HepG2 (cell line): Measurements from ENCODE around the gene TP53TG5. TPM values are rescaled to one million over a fixed set of nuclear protein-coding genes. Genes with fewer than 3 reads are reported as not detected.

Source experiments
- ATF6 ChIP-seq: sonication (generic); formaldehyde crosslinking; conservative IDR thresholded peaks from 2 replicates; pipeline ENCODE4 v1.4.0; 2020; ENCODE audit warnings: missing genetic modification reagents
- CTCF ChIP-seq: sonication (generic); formaldehyde crosslinking; IDR thresholded peaks from 2 replicates; pipeline ENCODE4 v1.5.0; 2020; ENCODE audit warnings: mild to moderate bottlenecking, missing genetic modification reagents, moderate library complexity
- EED ChIP-seq: sonication (generic); formaldehyde crosslinking; IDR thresholded peaks from 2 replicates; pipeline ENCODE4 v1.5.0; 2020; ENCODE audit warnings: mild to moderate bottlenecking, missing genetic modification reagents
- FOXA1 ChIP-seq, 2 experiments: fragments of 450-650 bp in 1 of 2; sonication (generic) in 1 of 2; formaldehyde crosslinking in 1 of 2; IDR thresholded peaks; 2 replicates each; pipeline versions ENCODE4 v1.4.0 to v1.6.1; 2016 to 2020; ENCODE audit warnings: missing genetic modification reagents in 1 of 2
- FOXP1 ChIP-seq, 2 experiments: fragments of 450-650 bp in 1 of 2; IDR thresholded peaks; 2 replicates each; pipeline ENCODE4 v1.6.1; 2017 to 2018; ENCODE audit warnings: antibody characterized with exemption in 1 of 2
- ISL2 ChIP-seq: sonication (generic); formaldehyde crosslinking; IDR thresholded peaks from 2 replicates; pipeline ENCODE4 v1.5.0; 2020; ENCODE audit warnings: missing genetic modification reagents
- KLF11 ChIP-seq: IDR thresholded peaks from 2 replicates; pipeline ENCODE4 v1.6.1; 2016; ENCODE audit warnings: missing compliant biosample characterization
- LRRFIP1 ChIP-seq: sonication (generic); formaldehyde crosslinking; conservative IDR thresholded peaks from 2 replicates; pipeline ENCODE4 v1.4.0; 2020; ENCODE audit warnings: missing genetic modification reagents
- PPARG ChIP-seq: conservative IDR thresholded peaks from 2 replicates; pipeline ENCODE4 v1.6.1; 2016; ENCODE audit warnings: missing biosample characterization, missing genetic modification reagents
- RBM22 ChIP-seq: fragments of 200-400 bp; formaldehyde crosslinking; optimal IDR thresholded peaks from 2 replicates; pipeline ENCODE3; 2017; ENCODE audit warnings: mild to moderate bottlenecking, low read length, moderate library complexity
- REXO4 ChIP-seq: sonication (generic); formaldehyde crosslinking; IDR thresholded peaks from 2 replicates; pipeline ENCODE4 v1.8.0; 2022; ENCODE audit warnings: missing genetic modification reagents, mild to moderate bottlenecking, borderline replicate concordance
- RFXAP ChIP-seq: sonication (generic); formaldehyde crosslinking; IDR thresholded peaks from 2 replicates; pipeline ENCODE4 v1.4.0; 2020; ENCODE audit warnings: missing genetic modification reagents, borderline replicate concordance
- TAF15 ChIP-seq: fragments of 200-400 bp; formaldehyde crosslinking; IDR thresholded peaks from one replicate; pipeline ENCODE4 v1.6.1; 2018; ENCODE audit warnings: mild to moderate bottlenecking, low read depth, low read length; ENCODE audit not compliant: poor library complexity, severe bottlenecking
- TARDBP ChIP-seq: sonication (generic); formaldehyde crosslinking; IDR thresholded peaks from 2 replicates; pipeline ENCODE4 v1.8.0; 2022; ENCODE audit warnings: mild to moderate bottlenecking, missing genetic modification reagents
- ZNF18 ChIP-seq: sonication (generic); formaldehyde crosslinking; IDR thresholded peaks from 2 replicates; pipeline ENCODE4 v1.8.0; 2022; ENCODE audit warnings: mild to moderate bottlenecking, missing genetic modification reagents; ENCODE audit not compliant: insufficient replicate concordance
- ZNF569 ChIP-seq: sonication (generic); formaldehyde crosslinking; IDR thresholded peaks from 2 replicates; pipeline ENCODE4 v1.5.0; 2020; ENCODE audit warnings: mild to moderate bottlenecking, missing genetic modification reagents, moderate library complexity, borderline replicate concordance
- ZNF816 ChIP-seq: sonication (generic); formaldehyde crosslinking; IDR thresholded peaks from 2 replicates; pipeline ENCODE4 v1.8.0; 2022; ENCODE audit warnings: missing genetic modification reagents, mild to moderate bottlenecking, borderline replicate concordance
- ZSCAN5A ChIP-seq: sonication (generic); formaldehyde crosslinking; IDR thresholded peaks from 2 replicates; pipeline ENCODE4 v1.8.0; 2022; ENCODE audit warnings: mild to moderate bottlenecking, missing genetic modification reagents, borderline replicate concordance
- polyA plus RNA-seq, 8 experiments: library from polyadenylated mRNA; depleted of rRNA in 3 of 8; stranded (reverse) in 7 of 8; unstranded in 1 of 8; fragments of >200 nt; fragmentation: Illumina TruSeq in 4 of 8; extraction: Trizol in 4 of 8; gene quantifications; 2 replicates each; pipeline versions ENCODE4 v1.2.1 to v1.2.3, GENCODE V29; 2011 to 2016; ENCODE audit warnings: low read depth in 4 of 8, missing spikeins in 1 of 8, mixed read lengths in 1 of 8; ENCODE audit not compliant: insufficient read depth in 1 of 8
- total RNA-seq, 5 experiments: library from RNA; depleted of rRNA; stranded (reverse); fragments of >200 nt; fragmentation: Illumina TruSeq; extraction: Trizol; gene quantifications; 2 replicates each; pipeline ENCODE4 v1.2.3, GENCODE V29; 2016; ENCODE audit warnings: low read depth in 1 of 5
- TF ChIP-seq, protein P1 (sequence below): IDR thresholded peaks from 2 replicates; pipeline ENCODE4 v1.6.1; 2016

The TP53TG5 gene
- total and polyA plus RNA-seq, 2 of the 13 experiments (the other 11 are each of a cell fraction or from before 2014, with no cell fraction given) = 0.11 TPM; not detected in 1

- TF ChIP-seq RFXAP (CRISPR knock-in tag) (peak; percentile 28; the same call in 1 of the 2 replicates), ISL2 (CRISPR knock-in tag) (no peak; the same call in 1 of the 2 replicates), TARDBP (CRISPR knock-in tag) (peak; percentile 73; the same call in 1 of the 2 replicates), EED (CRISPR knock-in tag) (no peak), KLF11 (CRISPR knock-in tag) (no peak), ZNF569 (CRISPR knock-in tag) (no peak), ZSCAN5A (CRISPR knock-in tag) (no peak), CTCF (CRISPR knock-in tag) (no peak), FOXA1 (IDR thresholded peaks at IDR 0.05) (no peak), FOXA1 (CRISPR knock-in tag; IDR thresholded peaks at IDR 0.05) (peak; percentile 91), ZNF816 (CRISPR knock-in tag) (no peak), ATF6 (CRISPR knock-in tag) (no peak), TAF15 (no peak), FOXP1 (IDR thresholded peaks at IDR 0.05) (peak; percentile 69; the same call in 1 of the 2 replicates), FOXP1 (CRISPR knock-in tag; IDR thresholded peaks at IDR 0.05) (peak; percentile 95), PPARG (peak; percentile 87), RBM22 (peak; percentile 30), REXO4 (CRISPR knock-in tag) (no peak), ZNF18 (CRISPR knock-in tag) (no peak), LRRFIP1 (CRISPR knock-in tag) (no peak)
- TF ChIP-seq, protein P1, sequence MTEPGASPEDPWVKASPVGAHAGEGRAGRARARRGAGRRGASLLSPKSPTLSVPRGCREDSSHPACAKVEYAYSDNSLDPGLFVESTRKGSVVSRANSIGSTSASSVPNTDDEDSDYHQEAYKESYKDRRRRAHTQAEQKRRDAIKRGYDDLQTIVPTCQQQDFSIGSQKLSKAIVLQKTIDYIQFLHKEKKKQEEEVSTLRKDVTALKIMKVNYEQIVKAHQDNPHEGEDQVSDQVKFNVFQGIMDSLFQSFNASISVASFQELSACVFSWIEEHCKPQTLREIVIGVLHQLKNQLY (CRISPR knock-in tag) = no peak
Measured at GRCh38 chr20:45340236-45340847, 37.8 kb downstream of the TP53TG5 start (continued).
